ENCODE measurements around the gene TUBA3E.
"Not testable (repeated sequence)": the region's sequence is repeated elsewhere in the genome, so short reads cannot be mapped to it uniquely, and the experiment has no call there.

DNA sequence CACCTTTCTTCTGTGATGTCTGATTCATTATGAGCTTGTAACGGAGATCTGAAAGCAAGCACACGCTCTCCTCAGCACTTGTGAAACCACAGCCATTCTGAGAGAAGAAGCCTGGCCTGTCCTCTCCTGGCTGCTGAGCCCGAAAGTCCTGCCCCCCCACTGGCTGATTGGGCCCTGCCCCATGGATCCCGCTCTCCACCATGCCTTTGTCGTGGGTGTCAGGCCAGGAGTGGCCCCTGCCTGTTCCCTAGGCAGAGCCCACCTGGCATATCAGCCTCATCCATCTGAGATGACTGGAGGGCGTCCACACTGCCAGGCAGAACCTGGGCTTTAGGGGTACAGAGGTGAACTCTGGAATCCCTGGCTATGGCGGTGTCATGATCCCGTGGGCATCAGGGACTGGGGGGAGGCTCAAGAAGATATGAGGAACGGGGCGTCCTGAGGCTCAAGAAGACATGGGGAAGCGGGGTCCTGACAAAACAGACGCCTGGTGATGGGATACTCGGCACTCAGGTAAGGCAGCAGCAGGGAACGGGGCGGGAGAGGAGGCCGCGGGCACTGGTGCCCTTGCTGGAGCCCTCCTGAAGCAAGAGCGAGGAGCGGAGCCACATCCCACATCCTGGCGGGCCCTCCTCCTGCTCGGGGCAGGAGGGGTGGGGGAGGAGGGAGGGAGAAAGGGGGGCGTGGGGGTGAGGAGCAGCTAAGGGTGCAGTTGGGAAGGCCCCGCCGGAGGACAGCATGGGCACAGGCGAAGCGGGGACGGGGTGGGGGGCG lies 54.8 kb downstream of the TUBA3E start:
- TF ChIP-seq, protein P1, sequence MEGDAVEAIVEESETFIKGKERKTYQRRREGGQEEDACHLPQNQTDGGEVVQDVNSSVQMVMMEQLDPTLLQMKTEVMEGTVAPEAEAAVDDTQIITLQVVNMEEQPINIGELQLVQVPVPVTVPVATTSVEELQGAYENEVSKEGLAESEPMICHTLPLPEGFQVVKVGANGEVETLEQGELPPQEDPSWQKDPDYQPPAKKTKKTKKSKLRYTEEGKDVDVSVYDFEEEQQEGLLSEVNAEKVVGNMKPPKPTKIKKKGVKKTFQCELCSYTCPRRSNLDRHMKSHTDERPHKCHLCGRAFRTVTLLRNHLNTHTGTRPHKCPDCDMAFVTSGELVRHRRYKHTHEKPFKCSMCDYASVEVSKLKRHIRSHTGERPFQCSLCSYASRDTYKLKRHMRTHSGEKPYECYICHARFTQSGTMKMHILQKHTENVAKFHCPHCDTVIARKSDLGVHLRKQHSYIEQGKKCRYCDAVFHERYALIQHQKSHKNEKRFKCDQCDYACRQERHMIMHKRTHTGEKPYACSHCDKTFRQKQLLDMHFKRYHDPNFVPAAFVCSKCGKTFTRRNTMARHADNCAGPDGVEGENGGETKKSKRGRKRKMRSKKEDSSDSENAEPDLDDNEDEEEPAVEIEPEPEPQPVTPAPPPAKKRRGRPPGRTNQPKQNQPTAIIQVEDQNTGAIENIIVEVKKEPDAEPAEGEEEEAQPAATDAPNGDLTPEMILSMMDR (IDR thresholded peaks at IDR 0.05), result not testable (repeated sequence)
- not testable (repeated sequence) for TF ChIP-seq POLR2A, POLR2AphosphoS5, EP300 (IDR thresholded peaks at IDR 0.05)
